Measurements from ENCODE around the gene USP1.
A peak's percentile ranks its signal among the peaks of the same experiment; 100 is the strongest.

DNA sequence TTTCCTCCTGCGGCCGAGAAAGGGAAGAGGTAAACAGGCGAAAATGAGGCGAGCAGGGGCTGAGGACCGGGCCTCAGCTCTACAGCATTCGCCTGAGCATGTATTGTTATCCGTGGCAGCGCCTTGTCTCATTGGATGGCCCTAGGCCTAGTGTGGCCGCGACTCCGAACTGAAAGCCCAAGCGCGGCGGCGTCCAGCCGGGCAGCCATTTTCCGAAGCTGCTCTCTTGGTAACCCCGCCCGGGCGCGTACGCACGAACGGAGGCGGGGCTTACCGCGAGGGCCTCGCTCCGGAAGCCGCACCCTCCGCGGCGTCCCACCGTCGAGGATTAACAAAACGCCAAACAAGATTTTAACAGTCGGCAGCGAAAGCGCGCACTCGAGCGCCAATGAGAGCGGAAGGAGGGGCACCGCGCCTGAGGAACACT lies 797 bp upstream of the USP1 start:
- TF ChIP-seq, protein P1, sequence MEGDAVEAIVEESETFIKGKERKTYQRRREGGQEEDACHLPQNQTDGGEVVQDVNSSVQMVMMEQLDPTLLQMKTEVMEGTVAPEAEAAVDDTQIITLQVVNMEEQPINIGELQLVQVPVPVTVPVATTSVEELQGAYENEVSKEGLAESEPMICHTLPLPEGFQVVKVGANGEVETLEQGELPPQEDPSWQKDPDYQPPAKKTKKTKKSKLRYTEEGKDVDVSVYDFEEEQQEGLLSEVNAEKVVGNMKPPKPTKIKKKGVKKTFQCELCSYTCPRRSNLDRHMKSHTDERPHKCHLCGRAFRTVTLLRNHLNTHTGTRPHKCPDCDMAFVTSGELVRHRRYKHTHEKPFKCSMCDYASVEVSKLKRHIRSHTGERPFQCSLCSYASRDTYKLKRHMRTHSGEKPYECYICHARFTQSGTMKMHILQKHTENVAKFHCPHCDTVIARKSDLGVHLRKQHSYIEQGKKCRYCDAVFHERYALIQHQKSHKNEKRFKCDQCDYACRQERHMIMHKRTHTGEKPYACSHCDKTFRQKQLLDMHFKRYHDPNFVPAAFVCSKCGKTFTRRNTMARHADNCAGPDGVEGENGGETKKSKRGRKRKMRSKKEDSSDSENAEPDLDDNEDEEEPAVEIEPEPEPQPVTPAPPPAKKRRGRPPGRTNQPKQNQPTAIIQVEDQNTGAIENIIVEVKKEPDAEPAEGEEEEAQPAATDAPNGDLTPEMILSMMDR (IDR thresholded peaks at IDR 0.05): no peak
- TF ChIP-seq POLR2A (IDR thresholded peaks at IDR 0.05): peak in 1 of 2 donors; percentile 81
